SH-SY5Y (cell line): ENCODE measurements around the gene MAML1.

Experiments used
- GATA2 ChIP-seq: IDR thresholded peaks from 2 replicates; pipeline ENCODE4 v1.6.1; 2011; ENCODE audit warnings: mild to moderate bottlenecking, low read depth, low read length
- GATA3 ChIP-seq: IDR thresholded peaks from 2 replicates; pipeline ENCODE4 v1.6.1; 2011; ENCODE audit warnings: low read depth, mild to moderate bottlenecking, low read length, moderate library complexity

DNA sequence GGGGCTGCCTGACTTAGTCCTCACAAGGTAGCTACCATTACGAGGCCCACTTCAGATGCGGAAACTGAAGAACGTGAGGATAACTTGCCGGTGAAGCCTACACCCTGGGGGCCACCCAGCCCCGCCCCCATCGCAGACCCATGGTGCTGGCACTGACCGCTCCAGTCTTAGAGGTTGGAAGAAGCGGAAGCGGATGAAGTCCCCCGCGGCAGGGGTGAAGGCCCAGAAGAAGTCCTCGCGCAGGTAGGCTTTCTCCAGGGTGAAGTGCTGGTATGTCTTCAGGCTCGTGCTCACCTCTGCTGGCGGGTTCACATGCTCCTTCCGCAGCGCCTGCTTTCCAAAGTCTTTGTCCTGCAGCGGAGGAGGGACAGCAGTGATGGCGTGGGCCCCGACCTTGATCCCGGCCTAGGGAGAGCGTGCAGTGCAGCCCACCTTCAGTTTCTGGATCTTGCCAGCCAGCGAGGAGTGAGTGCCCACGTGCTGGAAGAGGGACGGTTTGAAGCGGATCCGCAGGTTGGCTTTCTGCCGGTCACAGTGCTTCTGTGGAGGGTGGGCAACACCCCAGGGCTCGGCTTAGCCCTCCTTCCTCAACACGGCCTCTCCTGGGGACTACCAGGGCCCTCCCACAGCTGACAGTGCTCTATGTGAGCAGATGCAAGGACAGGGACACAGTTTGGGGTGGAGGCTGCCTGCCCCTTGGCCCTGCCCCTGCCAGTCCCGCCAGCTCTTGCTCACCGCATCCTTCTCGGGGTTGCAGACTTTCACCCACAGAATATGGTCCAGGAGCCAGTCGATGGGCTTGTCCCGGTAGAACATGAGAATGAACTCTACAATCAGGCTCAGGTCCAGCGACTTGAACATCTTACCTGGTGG is 66.4 kb downstream of the MAML1 start:
- no peak for TF ChIP-seq GATA2
- TF ChIP-seq GATA3 = no peak
